LNCaP clone FGC (cell line): ENCODE results near the gene PITPNM3.

ENCODE experiments used
- DNase-seq: peaks from one replicate; pipeline ENCODE4 v3.0.0-alpha.2; 2011; ENCODE audit warnings: low read depth
- H3K4me3 ChIP-seq: 2 replicates; pipeline ENCODE4 v1.5.1; 2011; ENCODE audit warnings: mild to moderate bottlenecking, low read depth, low read length, control low read depth
- CTCF ChIP-seq: IDR thresholded peaks from 2 replicates; pipeline ENCODE4 v1.5.1; 2012; ENCODE audit warnings: mild to moderate bottlenecking; ENCODE audit not compliant: control insufficient read depth, insufficient read depth; ENCODE audit errors: extremely low read depth

The PITPNM3 gene

GRCh38 chr17:6464446-6465041, 91.8 kb downstream of the PITPNM3 start:
- no peak for TF ChIP-seq CTCF

GRCh38 chr17:6463616-6464445, 92.5 kb downstream of the PITPNM3 start:
- no peak for DNase-seq
- no peak for TF ChIP-seq CTCF

More at GRCh38 chr17:6464446-6465041, 91.8 kb downstream of the PITPNM3 start:
- no peak for DNase-seq
- H3K4me3 ChIP-seq = no peak overlapping the region

DNA sequence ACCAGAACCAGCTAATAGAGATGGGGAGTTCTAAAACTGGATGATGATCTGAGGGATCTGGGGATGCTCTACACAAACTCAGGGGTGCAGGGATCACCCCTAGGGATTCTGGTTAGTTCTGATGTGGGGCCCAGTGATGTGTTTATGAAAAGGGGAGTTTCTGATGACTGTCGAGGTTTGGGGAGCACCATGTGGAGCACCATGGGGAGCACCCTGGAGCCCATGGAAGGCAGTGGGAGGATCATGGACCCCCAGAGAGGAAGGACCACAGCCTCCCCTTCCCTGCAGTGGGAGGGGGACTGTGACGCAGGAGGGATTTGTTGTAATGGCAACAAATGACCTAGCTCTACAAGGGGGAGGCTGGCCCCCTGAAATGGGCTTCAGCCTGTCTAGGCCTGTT, 93.7 kb downstream of the PITPNM3 start:
- no peak for TF ChIP-seq CTCF
- H3K4me3 ChIP-seq = no peak overlapping the region
- no peak for DNase-seq

More at GRCh38 chr17:6463616-6464445, 92.5 kb downstream of the PITPNM3 start:
- H3K4me3 ChIP-seq = no peak overlapping the region

DNA sequence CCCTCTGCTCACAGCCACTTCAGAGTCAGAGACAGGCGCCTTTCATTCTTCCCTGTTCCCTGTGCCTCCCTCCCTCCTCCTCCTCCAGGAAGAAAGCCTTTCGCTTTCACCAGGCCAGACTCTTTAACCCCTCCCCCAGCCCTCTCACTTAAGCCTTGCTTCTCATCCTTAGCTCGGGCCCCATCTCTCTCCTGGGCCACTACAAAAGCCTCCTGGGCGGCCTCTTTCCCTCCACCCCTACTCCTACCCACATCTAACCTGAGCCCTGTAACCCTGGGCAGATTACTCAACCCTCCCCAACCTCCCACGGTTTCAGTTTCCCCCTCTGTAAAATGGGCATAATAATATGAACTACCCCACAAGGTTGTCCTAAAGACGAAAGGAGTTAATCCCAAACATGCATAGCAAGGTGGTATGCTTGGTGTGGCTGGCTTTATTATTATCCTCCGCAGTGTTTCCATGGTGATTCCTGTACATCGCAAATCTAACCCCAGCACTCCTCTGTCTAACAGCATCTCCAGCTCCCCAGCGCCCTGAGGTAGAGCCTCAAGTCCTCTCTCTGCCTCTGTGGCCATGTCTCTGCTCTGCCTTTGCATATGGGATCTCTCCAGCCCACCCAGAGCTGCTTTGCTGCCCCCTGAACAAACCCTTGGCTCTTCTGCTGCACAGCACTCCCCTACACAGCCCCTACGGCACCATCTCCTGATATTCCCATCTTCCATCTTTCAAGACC, 94.4 kb downstream of the PITPNM3 start:
- no peak for DNase-seq
- no peak for TF ChIP-seq CTCF

GRCh38 chr17:6461246-6461645, 95.1 kb downstream of the PITPNM3 start:
- H3K4me3 ChIP-seq = no peak overlapping the region
- no peak for TF ChIP-seq CTCF
- no peak for DNase-seq

More for the DNA sequence above, 94.4 kb downstream of the PITPNM3 start:
- no peak overlapping the region for H3K4me3 ChIP-seq

- DNase-seq = no peak
- no peak for TF ChIP-seq CTCF
- H3K4me3 ChIP-seq = no peak overlapping the region
Observed at GRCh38 chr17:6460531-6461161, 95.7 kb downstream of the PITPNM3 start.
